Keratinocyte (primary cell): Measurements from ENCODE around the gene POU6F2.

ENCODE experiments used
- EZH2 ChIP-seq: IDR thresholded peaks from one replicate; pipeline ENCODE4 v1.6.1; 2012; ENCODE audit warnings: inconsistent platforms, mild to moderate bottlenecking, low read length, moderate library complexity
- TF ChIP-seq, protein P1 (sequence below), 3 experiments: IDR thresholded peaks in 1 of 3; conservative IDR thresholded peaks in 1 of 3; optimal IDR thresholded peaks in 1 of 3; 2 replicates in 2 of 3; 3 replicates in 1 of 3; pipeline versions ENCODE3 to v1.5.1; 2011; ENCODE audit warnings: low read length in 3 of 3, mild to moderate bottlenecking in 3 of 3, moderate library complexity in 2 of 3, control low read depth in 1 of 3, inconsistent platforms in 1 of 3; ENCODE audit not compliant: insufficient read depth in 2 of 3; ENCODE audit errors: extremely low read depth in 1 of 3

DNA sequence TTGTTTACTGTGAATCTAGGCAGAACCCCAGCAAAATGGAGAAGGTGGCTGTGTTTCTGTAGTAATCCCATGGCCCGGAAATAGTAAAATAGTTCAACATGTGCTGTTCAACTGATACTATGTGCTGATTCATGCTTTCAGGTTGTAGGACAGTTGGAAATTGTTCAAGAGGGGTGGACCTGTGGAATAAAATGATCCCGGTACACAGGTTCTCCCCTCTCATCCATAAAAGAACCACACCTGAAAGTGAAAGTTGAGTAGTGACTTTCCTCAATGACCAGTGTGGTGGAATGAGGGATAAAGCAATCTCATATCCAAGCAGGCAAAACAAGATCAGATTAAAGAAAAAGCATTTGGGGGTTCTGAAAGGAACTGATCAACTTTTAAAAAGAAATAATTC, 177.1 kb downstream of the POU6F2 start:
- TF ChIP-seq, protein P1, sequence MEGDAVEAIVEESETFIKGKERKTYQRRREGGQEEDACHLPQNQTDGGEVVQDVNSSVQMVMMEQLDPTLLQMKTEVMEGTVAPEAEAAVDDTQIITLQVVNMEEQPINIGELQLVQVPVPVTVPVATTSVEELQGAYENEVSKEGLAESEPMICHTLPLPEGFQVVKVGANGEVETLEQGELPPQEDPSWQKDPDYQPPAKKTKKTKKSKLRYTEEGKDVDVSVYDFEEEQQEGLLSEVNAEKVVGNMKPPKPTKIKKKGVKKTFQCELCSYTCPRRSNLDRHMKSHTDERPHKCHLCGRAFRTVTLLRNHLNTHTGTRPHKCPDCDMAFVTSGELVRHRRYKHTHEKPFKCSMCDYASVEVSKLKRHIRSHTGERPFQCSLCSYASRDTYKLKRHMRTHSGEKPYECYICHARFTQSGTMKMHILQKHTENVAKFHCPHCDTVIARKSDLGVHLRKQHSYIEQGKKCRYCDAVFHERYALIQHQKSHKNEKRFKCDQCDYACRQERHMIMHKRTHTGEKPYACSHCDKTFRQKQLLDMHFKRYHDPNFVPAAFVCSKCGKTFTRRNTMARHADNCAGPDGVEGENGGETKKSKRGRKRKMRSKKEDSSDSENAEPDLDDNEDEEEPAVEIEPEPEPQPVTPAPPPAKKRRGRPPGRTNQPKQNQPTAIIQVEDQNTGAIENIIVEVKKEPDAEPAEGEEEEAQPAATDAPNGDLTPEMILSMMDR (optimal IDR thresholded peaks at IDR 0.05 in 1 of 3, IDR thresholded peaks at IDR 0.05 in 1 of 3, conservative IDR thresholded peaks at IDR 0.05 in 1 of 3; ENCODE audit: extremely low read depth in 1 of 3, insufficient read depth in 2 of 3, low read length in 3 of 3) = no peak
- TF ChIP-seq EZH2 = no peak
